ENCODE measurements around the gene DENND5B. TPM values are rescaled to one million over a fixed set of nuclear protein-coding genes. Genes with fewer than 3 reads are reported as not detected.

Gene DENND5B
- total RNA-seq, 1 experiment from 2014 or later: 18.6 TPM

GRCh38 chr12:31471823-31472222, 119.1 kb downstream of the DENND5B start:
- ChIA-PET POLR2A (interaction anchor here (1.2 kb wide), 1 partner anchor 10 kb away, joined by 3 read pairs; no protein-coding TSS in a partner anchor), CTCF (no interaction called here)
- H3K4me3 Mint-ChIP-seq (ENCODE audit: unreplicated experiment): no peak overlapping the region
- BruUV-seq (replicated peaks): no TSS peak
- intact Hi-C loops (cut with micrococcal nuclease): no loop called here
- H3K9me3 Mint-ChIP-seq (ENCODE audit: unreplicated experiment): no peaks in the 10 kb centered on the region
- no peak for DNase-seq (ENCODE audit: unreplicated experiment)
- H3K27ac Mint-ChIP-seq (ENCODE audit: low read depth, unreplicated experiment): no peak overlapping the region
- no peaks in the 10 kb centered on the region for H3K4me1 Mint-ChIP-seq (ENCODE audit: insufficient read depth, unreplicated experiment)
- no peaks in the 10 kb centered on the region for H3K27me3 Mint-ChIP-seq (ENCODE audit: insufficient read depth, unreplicated experiment)
- H3K36me3 Mint-ChIP-seq (ENCODE audit: insufficient read depth, unreplicated experiment): peaks cover 32% of the 10 kb centered on the region
- no peak for TF ChIP-seq CTCF (IDR thresholded peaks at IDR 0.05; ENCODE audit: unreplicated experiment)

GRCh38 chr12:31471051-31471450, 119.9 kb downstream of the DENND5B start:
- Mint-ChIP-seq H3K27ac (ENCODE audit: low read depth, unreplicated experiment) (no peak overlapping the region), H3K9me3 (ENCODE audit: unreplicated experiment) (no peaks in the 10 kb centered on the region), H3K4me1 (ENCODE audit: insufficient read depth, unreplicated experiment) (no peaks in the 10 kb centered on the region), H3K4me3 (ENCODE audit: unreplicated experiment) (no peak overlapping the region), H3K36me3 (ENCODE audit: insufficient read depth, unreplicated experiment) (peaks cover 25% of the 10 kb centered on the region), H3K27me3 (ENCODE audit: insufficient read depth, unreplicated experiment) (no peaks in the 10 kb centered on the region)
- intact Hi-C loops (cut with micrococcal nuclease): no loop called here
- ChIA-PET POLR2A (interaction anchor here (0.8 to 1.8 kb wide), 6 partner anchors 9 to 165 kb away, joined by 3 to 6 read pairs (median 3); no protein-coding TSS in a partner anchor), CTCF (interaction anchor here (0.6 to 0.8 kb wide), 2 partner anchors 67 to 77 kb away, joined by 3 to 4 read pairs; no protein-coding TSS in a partner anchor)
- TF ChIP-seq CTCF (IDR thresholded peaks at IDR 0.05; ENCODE audit: unreplicated experiment): no peak
- no TSS peak for BruUV-seq (replicated peaks)
- peak; percentile 53 for DNase-seq (ENCODE audit: unreplicated experiment)

DNA sequence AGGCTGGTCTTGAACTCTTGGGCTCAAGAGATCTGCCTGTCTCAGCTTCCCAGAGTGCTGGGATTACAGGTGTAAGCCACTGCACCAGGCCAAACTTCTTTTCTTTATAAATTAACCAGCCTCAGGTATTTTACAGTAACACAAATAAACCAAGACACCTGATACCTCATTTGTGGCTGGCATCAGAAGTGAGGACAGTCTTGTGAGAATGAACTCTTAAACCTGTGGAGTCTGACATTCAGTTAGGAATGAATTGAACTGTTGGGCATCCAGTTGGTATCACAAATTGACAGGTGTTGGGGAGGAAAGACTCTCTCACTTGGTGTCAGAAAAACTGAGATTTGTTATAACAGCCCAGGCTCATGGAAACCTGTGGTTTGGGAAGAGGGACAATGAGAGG, 120.5 kb downstream of the DENND5B start:
- Mint-ChIP-seq H3K9me3 (ENCODE audit: unreplicated experiment) (no peaks in the 10 kb centered on the region), H3K27ac (ENCODE audit: low read depth, unreplicated experiment) (no peak overlapping the region), H3K27me3 (ENCODE audit: insufficient read depth, unreplicated experiment) (no peaks in the 10 kb centered on the region), H3K4me3 (ENCODE audit: unreplicated experiment) (no peak overlapping the region), H3K36me3 (ENCODE audit: insufficient read depth, unreplicated experiment) (peaks cover 25% of the 10 kb centered on the region), H3K4me1 (ENCODE audit: insufficient read depth, unreplicated experiment) (no peaks in the 10 kb centered on the region)
- CTCF ChIA-PET: interaction anchor here (0.6 to 0.8 kb wide), 4 partner anchors 66 to 366 kb away, joined by 3 to 4 read pairs (median 3); no protein-coding TSS in a partner anchor
- POLR2A ChIA-PET: interaction anchor here (0.8 to 1.8 kb wide), 6 partner anchors 9 to 166 kb away, joined by 3 to 6 read pairs (median 3); no protein-coding TSS in a partner anchor
- intact Hi-C loops (cut with micrococcal nuclease): no loop called here
- DNase-seq (ENCODE audit: unreplicated experiment): no peak
- no TSS peak for BruUV-seq (replicated peaks)
- no peak for TF ChIP-seq CTCF (IDR thresholded peaks at IDR 0.05; ENCODE audit: unreplicated experiment)

DNA sequence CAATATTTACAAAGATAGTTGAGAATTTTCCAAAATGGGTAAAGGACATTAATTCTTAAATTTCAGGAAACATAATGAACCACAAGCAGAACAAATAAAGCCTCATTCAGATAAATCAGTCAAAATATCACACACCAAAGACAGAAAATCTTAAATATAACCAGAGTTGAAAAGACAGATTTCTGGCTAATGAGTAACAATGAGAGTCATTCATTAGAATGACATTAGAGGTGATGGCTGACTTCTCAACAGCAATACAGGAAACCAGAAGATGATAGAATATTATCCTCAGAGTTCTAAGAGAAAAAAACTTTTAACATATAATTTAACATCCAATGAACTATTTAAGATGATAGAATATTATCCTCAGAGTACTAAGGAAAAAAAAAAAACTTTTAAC, 124.2 kb downstream of the DENND5B start:
- H3K27me3 Mint-ChIP-seq (ENCODE audit: insufficient read depth, unreplicated experiment): no peaks in the 10 kb centered on the region
- H3K36me3 Mint-ChIP-seq (ENCODE audit: insufficient read depth, unreplicated experiment): peaks cover 18% of the 10 kb centered on the region
- BruUV-seq (replicated peaks): no TSS peak
- intact Hi-C loops (cut with micrococcal nuclease): no loop called here
- H3K4me1 Mint-ChIP-seq (ENCODE audit: insufficient read depth, unreplicated experiment): no peaks in the 10 kb centered on the region
- no peak for DNase-seq (ENCODE audit: unreplicated experiment)
- H3K9me3 Mint-ChIP-seq (ENCODE audit: unreplicated experiment): no peaks in the 10 kb centered on the region
- CTCF ChIA-PET: interaction anchor here (0.6 kb wide), 1 partner anchor 480 kb away, joined by 4 read pairs; no protein-coding TSS in a partner anchor
- no peak overlapping the region for H3K4me3 Mint-ChIP-seq (ENCODE audit: unreplicated experiment)
- no peak for TF ChIP-seq CTCF (IDR thresholded peaks at IDR 0.05; ENCODE audit: unreplicated experiment)
- no peak overlapping the region for H3K27ac Mint-ChIP-seq (ENCODE audit: low read depth, unreplicated experiment)
- POLR2A ChIA-PET: interaction anchor here (0.6 to 0.7 kb wide), 2 partner anchors 9 to 124 kb away, joined by 3 read pairs; no protein-coding TSS in a partner anchor
